Hematopoietic multipotent progenitor cell (in vitro differentiated cells): ENCODE measurements around the gene WDR45B. TPM values are rescaled to one million over a fixed set of nuclear protein-coding genes. Genes with fewer than 3 reads are reported as not detected.

ENCODE experiments used
- DNase-seq, 3 donors: peaks; one replicate each; pipeline ENCODE4 v3.0.0-alpha.2; 2011 to 2015; ENCODE audit warnings: low read depth in 2 of 3, low spot score in 2 of 3
- total RNA-seq: library from RNA; depleted of rRNA; stranded (reverse); fragments of >200 nt; gene quantifications from one replicate; pipeline ENCODE4 v1.2.3, GENCODE V29; 2012

Gene WDR45B
- total RNA-seq, 1 donor: 44.7 TPM

- no peak for DNase-seq
Measured at GRCh38 chr17:82678265-82678891, 30.1 kb upstream of the WDR45B start.

- DNase-seq: no peak
Measured at GRCh38 chr17:82677353-82677925, 29.2 kb upstream of the WDR45B start.

- no peak for DNase-seq
Measured at GRCh38 chr17:82675476-82676245, 27.4 kb upstream of the WDR45B start.

- DNase-seq: no peak
Measured at GRCh38 chr17:82674656-82675475, 26.6 kb upstream of the WDR45B start.

- no peak for DNase-seq
Measured at GRCh38 chr17:82670661-82671450, 22.6 kb upstream of the WDR45B start.

GRCh38 chr17:82668631-82669099 is 20.4 kb upstream of the WDR45B start:
- peak in 2 of 3 donors; percentile 77 to 87 for DNase-seq

GRCh38 chr17:82668024-82668630 is 19.9 kb upstream of the WDR45B start:
- no peak for DNase-seq

GRCh38 chr17:82667668-82668000 is 19.4 kb upstream of the WDR45B start:
- DNase-seq: no peak

- DNase-seq: no peak
Measured at GRCh38 chr17:82666931-82667667, 18.9 kb upstream of the WDR45B start.

- no peak for DNase-seq
Measured at GRCh38 chr17:82665891-82666290, 17.6 kb upstream of the WDR45B start.

GRCh38 chr17:82665217-82665616 is 17.0 kb upstream of the WDR45B start:
- DNase-seq: no peak

- no peak for DNase-seq
Measured at GRCh38 chr17:82664701-82665182, 16.5 kb upstream of the WDR45B start.

GRCh38 chr17:82664276-82664575 is 16.0 kb upstream of the WDR45B start:
- DNase-seq: no peak

GRCh38 chr17:82663381-82664275 is 15.4 kb upstream of the WDR45B start:
- no peak for DNase-seq

- DNase-seq: no peak
Measured at GRCh38 chr17:82662711-82663261, 14.5 kb upstream of the WDR45B start.

- no peak for DNase-seq
Measured at GRCh38 chr17:82661717-82662683, 13.8 kb upstream of the WDR45B start.

GRCh38 chr17:82659886-82660285 is 11.6 kb upstream of the WDR45B start:
- DNase-seq: no peak
